ENCODE measurements around the gene HS6ST2.
"Not testable (repeated sequence)": the region's sequence is repeated elsewhere in the genome, so short reads cannot be mapped to it uniquely, and the experiment has no call there.

DNA sequence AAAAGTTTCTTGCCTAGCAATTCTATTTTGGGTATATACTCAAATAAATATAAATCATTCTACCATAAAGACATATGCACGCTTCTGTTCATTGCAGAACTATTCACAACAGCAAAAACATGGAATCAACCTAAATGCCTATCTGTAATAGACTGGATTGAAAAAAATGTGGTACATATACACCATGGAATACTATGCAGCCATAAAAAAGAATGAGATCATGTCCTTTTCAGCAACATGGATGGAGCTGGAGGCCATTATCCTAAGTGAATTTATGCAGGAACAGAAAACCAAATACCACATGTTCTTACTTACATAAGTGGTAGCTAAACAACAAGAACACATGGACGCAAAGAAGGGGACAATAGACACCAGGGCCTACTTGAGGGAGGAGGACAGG, 21.6 kb upstream of the HS6ST2 start:
- TF ChIP-seq, protein P1, sequence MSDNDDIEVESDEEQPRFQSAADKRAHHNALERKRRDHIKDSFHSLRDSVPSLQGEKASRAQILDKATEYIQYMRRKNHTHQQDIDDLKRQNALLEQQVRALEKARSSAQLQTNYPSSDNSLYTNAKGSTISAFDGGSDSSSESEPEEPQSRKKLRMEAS (IDR thresholded peaks at IDR 0.05; ENCODE audit: low read depth, low read length), result not testable (repeated sequence)
- TF ChIP-seq, protein P2, sequence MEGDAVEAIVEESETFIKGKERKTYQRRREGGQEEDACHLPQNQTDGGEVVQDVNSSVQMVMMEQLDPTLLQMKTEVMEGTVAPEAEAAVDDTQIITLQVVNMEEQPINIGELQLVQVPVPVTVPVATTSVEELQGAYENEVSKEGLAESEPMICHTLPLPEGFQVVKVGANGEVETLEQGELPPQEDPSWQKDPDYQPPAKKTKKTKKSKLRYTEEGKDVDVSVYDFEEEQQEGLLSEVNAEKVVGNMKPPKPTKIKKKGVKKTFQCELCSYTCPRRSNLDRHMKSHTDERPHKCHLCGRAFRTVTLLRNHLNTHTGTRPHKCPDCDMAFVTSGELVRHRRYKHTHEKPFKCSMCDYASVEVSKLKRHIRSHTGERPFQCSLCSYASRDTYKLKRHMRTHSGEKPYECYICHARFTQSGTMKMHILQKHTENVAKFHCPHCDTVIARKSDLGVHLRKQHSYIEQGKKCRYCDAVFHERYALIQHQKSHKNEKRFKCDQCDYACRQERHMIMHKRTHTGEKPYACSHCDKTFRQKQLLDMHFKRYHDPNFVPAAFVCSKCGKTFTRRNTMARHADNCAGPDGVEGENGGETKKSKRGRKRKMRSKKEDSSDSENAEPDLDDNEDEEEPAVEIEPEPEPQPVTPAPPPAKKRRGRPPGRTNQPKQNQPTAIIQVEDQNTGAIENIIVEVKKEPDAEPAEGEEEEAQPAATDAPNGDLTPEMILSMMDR (IDR thresholded peaks at IDR 0.05 in 2 of 3, conservative IDR thresholded peaks at IDR 0.05 in 1 of 3; ENCODE audit: control insufficient read depth in 2 of 3, extremely low read depth in 1 of 3, insufficient read depth in 1 of 3, low read depth in 3 of 3, low read length in 3 of 3), result not testable (repeated sequence)
- not testable (repeated sequence) for TF ChIP-seq NR2F1 (conservative IDR thresholded peaks at IDR 0.05); TCF12 (IDR thresholded peaks at IDR 0.05; ENCODE audit: low read depth, low read length); EZH2 (IDR thresholded peaks at IDR 0.05; ENCODE audit: borderline replicate concordance, control insufficient read depth, low read depth, low read length); POLR2AphosphoS5 (IDR thresholded peaks at IDR 0.05; ENCODE audit: low read length); SMAD1 (IDR thresholded peaks at IDR 0.05; ENCODE audit: low read depth, partially characterized antibody); POLR2A (IDR thresholded peaks at IDR 0.05; ENCODE audit: low read depth, low read length); YY1 (IDR thresholded peaks at IDR 0.05; ENCODE audit: low read depth, low read length)
- TF ChIP-seq, protein P3, sequence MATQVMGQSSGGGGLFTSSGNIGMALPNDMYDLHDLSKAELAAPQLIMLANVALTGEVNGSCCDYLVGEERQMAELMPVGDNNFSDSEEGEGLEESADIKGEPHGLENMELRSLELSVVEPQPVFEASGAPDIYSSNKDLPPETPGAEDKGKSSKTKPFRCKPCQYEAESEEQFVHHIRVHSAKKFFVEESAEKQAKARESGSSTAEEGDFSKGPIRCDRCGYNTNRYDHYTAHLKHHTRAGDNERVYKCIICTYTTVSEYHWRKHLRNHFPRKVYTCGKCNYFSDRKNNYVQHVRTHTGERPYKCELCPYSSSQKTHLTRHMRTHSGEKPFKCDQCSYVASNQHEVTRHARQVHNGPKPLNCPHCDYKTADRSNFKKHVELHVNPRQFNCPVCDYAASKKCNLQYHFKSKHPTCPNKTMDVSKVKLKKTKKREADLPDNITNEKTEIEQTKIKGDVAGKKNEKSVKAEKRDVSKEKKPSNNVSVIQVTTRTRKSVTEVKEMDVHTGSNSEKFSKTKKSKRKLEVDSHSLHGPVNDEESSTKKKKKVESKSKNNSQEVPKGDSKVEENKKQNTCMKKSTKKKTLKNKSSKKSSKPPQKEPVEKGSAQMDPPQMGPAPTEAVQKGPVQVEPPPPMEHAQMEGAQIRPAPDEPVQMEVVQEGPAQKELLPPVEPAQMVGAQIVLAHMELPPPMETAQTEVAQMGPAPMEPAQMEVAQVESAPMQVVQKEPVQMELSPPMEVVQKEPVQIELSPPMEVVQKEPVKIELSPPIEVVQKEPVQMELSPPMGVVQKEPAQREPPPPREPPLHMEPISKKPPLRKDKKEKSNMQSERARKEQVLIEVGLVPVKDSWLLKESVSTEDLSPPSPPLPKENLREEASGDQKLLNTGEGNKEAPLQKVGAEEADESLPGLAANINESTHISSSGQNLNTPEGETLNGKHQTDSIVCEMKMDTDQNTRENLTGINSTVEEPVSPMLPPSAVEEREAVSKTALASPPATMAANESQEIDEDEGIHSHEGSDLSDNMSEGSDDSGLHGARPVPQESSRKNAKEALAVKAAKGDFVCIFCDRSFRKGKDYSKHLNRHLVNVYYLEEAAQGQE (IDR thresholded peaks at IDR 0.05; ENCODE audit: low read depth, low read length), result not testable (repeated sequence)
- TF ChIP-seq, protein P4, sequence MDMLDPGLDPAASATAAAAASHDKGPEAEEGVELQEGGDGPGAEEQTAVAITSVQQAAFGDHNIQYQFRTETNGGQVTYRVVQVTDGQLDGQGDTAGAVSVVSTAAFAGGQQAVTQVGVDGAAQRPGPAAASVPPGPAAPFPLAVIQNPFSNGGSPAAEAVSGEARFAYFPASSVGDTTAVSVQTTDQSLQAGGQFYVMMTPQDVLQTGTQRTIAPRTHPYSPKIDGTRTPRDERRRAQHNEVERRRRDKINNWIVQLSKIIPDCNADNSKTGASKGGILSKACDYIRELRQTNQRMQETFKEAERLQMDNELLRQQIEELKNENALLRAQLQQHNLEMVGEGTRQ (IDR thresholded peaks at IDR 0.05; ENCODE audit: borderline replicate concordance, low read depth, low read length), result not testable (repeated sequence)

Measured in GM12878 (cell line).